Common myeloid progenitor, CD34-positive (primary cell): Measurements from ENCODE around the gene ACTA2.

Source experiments
- CTCF ChIA-PET: fragments of 350-600 bp; sonication (Branson Sonifier 250); formaldehyde crosslinking; loops from one replicate; lab custom pipeline; 2021; ENCODE audit warnings: antibody characterized with exemption; lab: Charles Lee
- POLR2A ChIA-PET: fragments of 350-600 bp; sonication (Branson Sonifier 250); formaldehyde crosslinking; loops from one replicate; lab custom pipeline; 2021; ENCODE audit warnings: antibody characterized with exemption; lab: Charles Lee
- DNase-seq, 3 donors: peaks; one replicate each; pipeline versions ENCODE4 v3.0.0 to v3.0.0-alpha.2; 2013
- H3K27ac ChIP-seq, 2 experiments: 1 replicate in 1 of 2; 2 replicates in 1 of 2; pipeline ENCODE4 v1.7.0; 2013; ENCODE audit warnings: inconsistent platforms in 2 of 2, low read length in 2 of 2, mild to moderate bottlenecking in 2 of 2, low read depth in 1 of 2, moderate library complexity in 1 of 2; ENCODE audit not compliant: severe bottlenecking in 2 of 2, insufficient read depth in 1 of 2, poor library complexity in 1 of 2
- H3K27me3 ChIP-seq, 5 experiments: replicated peaks in 2 of 5; 1 replicate in 3 of 5; 2 replicates in 2 of 5; pipeline versions ENCODE4 v1.6.1 to v1.7.0; 2013; ENCODE audit warnings: low read length in 4 of 5, mild to moderate bottlenecking in 2 of 5, moderate library complexity in 2 of 5, inconsistent platforms in 1 of 5; ENCODE audit not compliant: insufficient read depth in 5 of 5, control insufficient read depth in 4 of 5
- H3K36me3 ChIP-seq, 4 experiments: 1 replicate in 2 of 4; 2 replicates in 2 of 4; pipeline versions ENCODE4 v1.6.1 to v1.7.0; 2013; ENCODE audit warnings: low read length in 3 of 4, control low read depth in 1 of 4, mild to moderate bottlenecking in 1 of 4; ENCODE audit not compliant: control insufficient read depth in 4 of 4, insufficient read depth in 4 of 4
- H3K4me1 ChIP-seq, 4 experiments: 1 replicate in 3 of 4; 2 replicates in 1 of 4; pipeline versions ENCODE4 v1.6.1 to v1.7.1; 2013; ENCODE audit warnings: low read length in 3 of 4, mild to moderate bottlenecking in 3 of 4, control low read depth in 1 of 4, inconsistent platforms in 1 of 4, moderate library complexity in 1 of 4; ENCODE audit not compliant: control insufficient read depth in 4 of 4, insufficient read depth in 4 of 4; ENCODE audit errors: control extremely low read depth in 1 of 4
- H3K4me3 ChIP-seq, 7 experiments: 1 replicate in 4 of 7; 2 replicates in 3 of 7; pipeline versions ENCODE4 v1.5.1 to v1.7.0; 2013; ENCODE audit warnings: mild to moderate bottlenecking in 7 of 7, low read length in 6 of 7, moderate library complexity in 6 of 7, inconsistent platforms in 2 of 7, low read depth in 2 of 7, control low read depth in 1 of 7; ENCODE audit not compliant: insufficient read depth in 4 of 7, control insufficient read depth in 1 of 7; ENCODE audit errors: extremely low read depth in 1 of 7
- H3K9me3 ChIP-seq, 5 experiments: 1 replicate in 4 of 5; 2 replicates in 1 of 5; pipeline versions ENCODE4 v1.6.1 to v1.7.1; 2013; ENCODE audit warnings: low read length in 4 of 5, mild to moderate bottlenecking in 2 of 5, inconsistent platforms in 1 of 5, low read depth in 1 of 5, moderate library complexity in 1 of 5; ENCODE audit not compliant: control insufficient read depth in 4 of 5, insufficient read depth in 2 of 5; ENCODE audit errors: control extremely low read depth in 1 of 5
- WGBS: methylation state at CpG from one replicate; pipeline ENCODE4 v1.1.5; 2013; ENCODE audit not compliant: insufficient coverage; 5-methylcytosine and 5-hydroxymethylcytosine counted together

Gene ACTA2

GRCh38 chr10:88901984-88902789 is 50.4 kb downstream of the ACTA2 start:
- Histone ChIP-seq H3K27ac (no peak overlapping the region), H3K36me3 (peaks cover 2 to 41% (median 25%) of the 10 kb centered on the region in 4 experiments), H3K27me3 (no peaks in the 10 kb centered on the region), H3K9me3 (no peaks in the 10 kb centered on the region), H3K4me1 (peaks cover 0 to 16% (median 6%) of the 10 kb centered on the region in 4 experiments), H3K4me3 (no peak overlapping the region)
- CTCF ChIA-PET = interaction anchor here (0.6 to 3.0 kb wide), 6 partner anchors 8 to 92 kb away, joined by 3 to 11 read pairs (median 4); no protein-coding TSS in a partner anchor
- WGBS = 93% methylated on average over 6 of the region's 11 CpGs
- no peak for DNase-seq
- POLR2A ChIA-PET = interaction anchor here (1.2 kb wide), 1 partner anchor 22 kb away, joined by 3 read pairs; the partner anchor contains the start of gene STAMBPL1

GRCh38 chr10:88901206-88901983 is 51.2 kb downstream of the ACTA2 start:
- Histone ChIP-seq H3K4me3 (no peak overlapping the region), H3K36me3 (peaks cover 2 to 36% (median 21%) of the 10 kb centered on the region in 4 experiments), H3K9me3 (no peaks in the 10 kb centered on the region), H3K4me1 (peaks cover 4 to 23% (median 9%) of the 10 kb centered on the region in 4 experiments), H3K27ac (no peak overlapping the region), H3K27me3 (no peaks in the 10 kb centered on the region)
- peak in 2 of 3 donors; percentile 60 to 76 for DNase-seq
- ChIA-PET CTCF (interaction anchor here (0.7 to 3.0 kb wide), 10 partner anchors 9 to 91 kb away, joined by 3 to 11 read pairs (median 4); no protein-coding TSS in a partner anchor), POLR2A (interaction anchor here (1.2 kb wide), 1 partner anchor 21 kb away, joined by 3 read pairs; the partner anchor contains the start of gene STAMBPL1)
- no CpG with 5 or more reads among the region's 1 CpG for WGBS

- ChIA-PET CTCF (interaction anchor here (1.3 to 3.0 kb wide), 4 partner anchors 8 to 35 kb away, joined by 6 to 11 read pairs (median 7); no protein-coding TSS in a partner anchor), POLR2A (no interaction called here)
- Histone ChIP-seq H3K27ac (no peak overlapping the region), H3K4me1 (peaks cover 6 to 28% (median 10%) of the 10 kb centered on the region in 4 experiments), H3K36me3 (peaks cover 2 to 22% (median 14%) of the 10 kb centered on the region in 4 experiments), H3K4me3 (no peak overlapping the region), H3K27me3 (no peaks in the 10 kb centered on the region), H3K9me3 (no peaks in the 10 kb centered on the region)
- 100% methylated on average over 2 of the region's 2 CpGs for WGBS
- DNase-seq = no peak
Measured at GRCh38 chr10:88899886-88900285, 52.7 kb downstream of the ACTA2 start.

- Histone ChIP-seq H3K36me3 (peaks cover 0 to 18% (median 12%) of the 10 kb centered on the region in 4 experiments), H3K9me3 (no peaks in the 10 kb centered on the region), H3K27me3 (no peaks in the 10 kb centered on the region), H3K4me3 (no peak overlapping the region), H3K4me1 (peaks cover 6 to 28% (median 11%) of the 10 kb centered on the region in 4 experiments), H3K27ac (no peak overlapping the region)
- POLR2A ChIA-PET = no interaction called here
- 100% methylated on average over 3 of the region's 3 CpGs for WGBS
- CTCF ChIA-PET = interaction anchor here (0.7 to 1.4 kb wide), 2 partner anchors 34 to 63 kb away, joined by 3 to 5 read pairs; no protein-coding TSS in a partner anchor
- DNase-seq = no peak
Measured at GRCh38 chr10:88898727-88899126, 53.8 kb downstream of the ACTA2 start.

- Histone ChIP-seq H3K9me3 (no peaks in the 10 kb centered on the region), H3K27me3 (no peaks in the 10 kb centered on the region), H3K4me1 (peaks cover 6 to 28% (median 11%) of the 10 kb centered on the region in 4 experiments), H3K36me3 (peaks cover 0 to 13% (median 8%) of the 10 kb centered on the region in 4 experiments), H3K4me3 (no peak overlapping the region), H3K27ac (no peak overlapping the region)
- no peak for DNase-seq
- ChIA-PET CTCF (no interaction called here), POLR2A (no interaction called here)
- WGBS = 94% methylated on average over 3 of the region's 8 CpGs
Measured at GRCh38 chr10:88896994-88897853, 55.3 kb downstream of the ACTA2 start.

- H3K4me3 ChIP-seq = no peak overlapping the region
- DNase-seq = no peak
- peaks cover 6 to 24% (median 11%) of the 10 kb centered on the region in 4 experiments for H3K4me1 ChIP-seq
- peaks cover 0 to 10% (median 4%) of the 10 kb centered on the region in 4 experiments for H3K36me3 ChIP-seq
- no peaks in the 10 kb centered on the region for H3K9me3 ChIP-seq
- WGBS = no CpG with 5 or more reads among the region's 4 CpGs
- no peak overlapping the region for H3K27ac ChIP-seq
- CTCF ChIA-PET = interaction anchor here (1.1 to 1.4 kb wide), 2 partner anchors 10 kb away, joined by 5 read pairs; no protein-coding TSS in a partner anchor
- POLR2A ChIA-PET = no interaction called here
- H3K27me3 ChIP-seq = no peaks in the 10 kb centered on the region
Measured at GRCh38 chr10:88896372-88896993, 56.1 kb downstream of the ACTA2 start.
